Ovary (tissue), 9 donors: ENCODE measurements around the gene CLNS1A. TPM values are rescaled to one million over a fixed set of nuclear protein-coding genes. Genes with fewer than 3 reads are reported as not detected.

Source experiments
- DNase-seq, 5 donors: peaks; one replicate each; pipeline ENCODE4 v3.0.0-alpha.2; 2019 to 2020
- H3K27ac ChIP-seq, 2 donors: fragments of 200-600 bp; one replicate each; pipeline versions ENCODE4 v1.5.1 to v1.8.0; 2019 to 2022
- H3K27me3 ChIP-seq: fragments of 200-600 bp; one replicate; pipeline ENCODE4 v1.8.0; 2022
- H3K36me3 ChIP-seq: fragments of 200-600 bp; sonication (generic); one replicate; pipeline ENCODE4 v1.5.1; 2019
- H3K4me1 ChIP-seq: one replicate; pipeline ENCODE4 v1.8.1; 2013; ENCODE audit warnings: mild to moderate bottlenecking, moderate library complexity; ENCODE audit not compliant: insufficient read depth
- H3K4me3 ChIP-seq: fragments of 200-600 bp; sonication (generic); one replicate; pipeline ENCODE4 v1.5.1; 2017
- H3K9me3 ChIP-seq, 2 donors: fragments of 200-600 bp in 1 of 2; sonication (generic) in 1 of 2; one replicate each; pipeline versions ENCODE4 v1.5.1 to v1.8.1; 2013 to 2019; ENCODE audit warnings: mild to moderate bottlenecking in 1 of 2, moderate library complexity in 1 of 2
- CTCF ChIP-seq, 3 donors: fragments of 450-650 bp in 2 of 3; fragments of 200-600 bp in 1 of 3; IDR thresholded peaks; one replicate each; pipeline versions ENCODE4 v1.5.1 to v1.8.0; 2016 to 2022; ENCODE audit warnings: antibody characterized with exemption in 3 of 3, mild to moderate bottlenecking in 1 of 3
- EP300 ChIP-seq: sonication (generic); formaldehyde crosslinking; IDR thresholded peaks from one replicate; pipeline ENCODE4 v1.6.1; 2017; ENCODE audit warnings: antibody characterized with exemption
- POLR2A ChIP-seq: fragments of 450-650 bp; IDR thresholded peaks from one replicate; pipeline ENCODE4 v1.6.1; 2017; ENCODE audit warnings: antibody characterized with exemption, mild to moderate bottlenecking, moderate library complexity
- WGBS, 3 donors: extraction: QIAGEN DNeasy Blood & Tissue Kit in 1 of 3; methylation state at CpG; one replicate each; pipeline versions ENCODE4 v1.1.5 to v1.1.7; 2013 to 2017; 5-methylcytosine and 5-hydroxymethylcytosine counted together
- intact Hi-C, 4 donors: fragments of 100-400 bp; cut with DNase I; formaldehyde crosslinking; loops; one replicate each; pipeline versions ENCODE4 v1.11.0 to v1.15.1; 2022 to 2023
- polyA plus RNA-seq, 2 donors: library from polyadenylated mRNA; stranded (reverse); fragments of 200-250 nt in 1 of 2; fragments of 350-450 nt in 1 of 2; fragmentation: Illumina TruSeq in 1 of 2; extraction: RNeasy Lipid Tissue Mini Kit (QIAGEN cat#74804) in 1 of 2; gene quantifications; one replicate each; pipeline ENCODE4 v1.2.3, GENCODE V29; 2013 to 2014
- total RNA-seq, 7 donors: library from RNA; depleted of rRNA in 2 of 7; stranded (reverse); fragments of >200 nt in 2 of 7; fragmentation: NEBNext Ultra II Directional in 3 of 7; extraction: Animal tissue kit (Norgen Biotek cat#: 25700) in 3 of 7; gene quantifications; one replicate each; pipeline versions ENCODE4 v1.1.0 to v1.2.4, GENCODE V29; 2016 to 2023
- donor health status: DM: no; HTN: no; CAD: no; lungs with moderate emphysema.
- donor health status: DM: no; HTN: no; CAD: no.
- donor health status: Bipolar disorder and iron deficiency.
- donor health status: DM: yes; HTN: yes; CAD: no.
- donor health status: DM: no; HTN: no; CAD: no.
- donor health status: DM: yes; HTN: yes; CAD: no.

The CLNS1A gene
- total and polyA plus RNA-seq, 9 donors = 117 to 155 (median 130) TPM

DNA sequence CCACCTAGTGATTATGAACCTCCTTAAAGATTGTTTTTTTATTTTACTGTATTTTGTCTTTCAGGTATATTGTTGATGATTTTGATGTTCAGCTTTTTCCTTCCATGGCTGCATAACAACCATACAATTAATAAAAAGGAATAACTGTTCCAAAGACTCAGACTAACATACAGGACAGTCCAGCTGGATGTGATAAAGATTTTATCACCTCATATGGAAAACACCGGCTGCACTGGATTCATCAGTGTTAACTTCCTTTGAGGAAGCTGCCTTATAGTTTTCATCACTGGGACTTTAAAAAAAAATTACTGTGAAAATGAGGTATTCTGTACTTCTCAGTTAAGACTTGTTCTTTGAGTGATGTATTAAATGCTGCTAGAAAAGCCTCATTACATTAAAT lies 28.4 kb downstream of the CLNS1A start:
- WGBS, 3 donors = 42 to 58% (median 43%) methylated on average over 1 of the region's 1 CpG
- no peak for TF ChIP-seq EP300
- TF ChIP-seq CTCF (IDR thresholded peaks at IDR 0.05) = no peak
- no peak for TF ChIP-seq POLR2A
- Histone ChIP-seq H3K27ac (no peak overlapping the region), H3K36me3 (no peaks in the 10 kb centered on the region), H3K9me3 (no peaks in the 10 kb centered on the region), H3K4me1 (peaks cover 2% of the 10 kb centered on the region), H3K27me3 (no peaks in the 10 kb centered on the region), H3K4me3 (no peak overlapping the region)
- intact Hi-C loops = no loop called here
- DNase-seq = no peak

GRCh38 chr11:77604281-77604680 lies 33.3 kb downstream of the CLNS1A start:
- Histone ChIP-seq H3K27me3 (no peaks in the 10 kb centered on the region), H3K9me3 (no peaks in the 10 kb centered on the region), H3K27ac (no peak overlapping the region), H3K36me3 (no peaks in the 10 kb centered on the region), H3K4me1 (peaks cover 4% of the 10 kb centered on the region), H3K4me3 (no peak overlapping the region)
- no peak for DNase-seq
- WGBS, 3 donors = 93 to 98% (median 95%) methylated on average over 2 of the region's 2 CpGs
- intact Hi-C loops = no loop called here
- no peak for TF ChIP-seq POLR2A
- TF ChIP-seq EP300 = no peak
- TF ChIP-seq CTCF (IDR thresholded peaks at IDR 0.05) = no peak

GRCh38 chr11:77602381-77603088 lies 35.1 kb downstream of the CLNS1A start:
- no peaks in the 10 kb centered on the region for H3K9me3 ChIP-seq
- H3K27me3 ChIP-seq = no peaks in the 10 kb centered on the region
- no peak for DNase-seq
- 72 to 86% (median 84%) methylated on average over 3 of the region's 3 CpGs for WGBS, 3 donors
- TF ChIP-seq EP300 = no peak
- no peak for TF ChIP-seq CTCF (IDR thresholded peaks at IDR 0.05)
- TF ChIP-seq POLR2A = no peak
- no peak overlapping the region for H3K4me3 ChIP-seq
- no peaks in the 10 kb centered on the region for H3K36me3 ChIP-seq
- peaks cover 4% of the 10 kb centered on the region for H3K4me1 ChIP-seq
- intact Hi-C loops = no loop called here
- H3K27ac ChIP-seq = peak overlapping the region in 1 of 2 donors; percentile 26

DNA sequence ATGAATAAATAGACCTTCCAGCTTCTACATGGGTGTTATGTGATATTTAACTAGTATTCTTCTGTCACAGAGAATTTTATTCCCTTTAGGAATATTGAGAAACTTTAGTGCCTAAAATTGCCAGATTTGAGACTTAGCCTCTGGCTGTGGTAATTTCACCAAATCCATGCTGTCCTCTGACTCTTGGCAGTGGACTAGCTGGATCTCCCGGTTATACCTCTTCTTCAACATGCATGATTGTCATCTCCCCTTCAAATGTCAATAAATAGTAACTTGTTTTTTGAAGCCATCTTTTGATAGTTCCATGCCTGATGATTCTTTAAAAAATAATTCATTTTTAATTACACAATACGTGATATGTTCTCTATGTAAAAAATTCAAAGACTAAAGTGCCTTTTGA lies 39.4 kb downstream of the CLNS1A start:
- peaks cover 8% of the 10 kb centered on the region for H3K4me1 ChIP-seq
- H3K27me3 ChIP-seq = no peaks in the 10 kb centered on the region
- TF ChIP-seq POLR2A (no peak), CTCF (IDR thresholded peaks at IDR 0.05) (no peak), EP300 (no peak)
- no peaks in the 10 kb centered on the region for H3K9me3 ChIP-seq
- no peak for DNase-seq
- WGBS, 3 donors = 83 to 90% (median 87%) methylated on average over 2 of the region's 2 CpGs
- no peak overlapping the region for H3K27ac ChIP-seq
- H3K36me3 ChIP-seq = no peaks in the 10 kb centered on the region
- no peak overlapping the region for H3K4me3 ChIP-seq
- intact Hi-C loops = loop anchor here in 1 of 4 donors (10.0 kb wide), 1 partner anchor 123 kb away; the partner anchor contains the start of gene PAK1
